Measurements from ENCODE around the gene ACTN2. TPM values are rescaled to one million over a fixed set of nuclear protein-coding genes. Genes with fewer than 3 reads are reported as not detected.

Gene ACTN2
- total RNA-seq, 4 donors from 2014 or later: 7.5 to 16.2 (median 10.3) TPM

DNA sequence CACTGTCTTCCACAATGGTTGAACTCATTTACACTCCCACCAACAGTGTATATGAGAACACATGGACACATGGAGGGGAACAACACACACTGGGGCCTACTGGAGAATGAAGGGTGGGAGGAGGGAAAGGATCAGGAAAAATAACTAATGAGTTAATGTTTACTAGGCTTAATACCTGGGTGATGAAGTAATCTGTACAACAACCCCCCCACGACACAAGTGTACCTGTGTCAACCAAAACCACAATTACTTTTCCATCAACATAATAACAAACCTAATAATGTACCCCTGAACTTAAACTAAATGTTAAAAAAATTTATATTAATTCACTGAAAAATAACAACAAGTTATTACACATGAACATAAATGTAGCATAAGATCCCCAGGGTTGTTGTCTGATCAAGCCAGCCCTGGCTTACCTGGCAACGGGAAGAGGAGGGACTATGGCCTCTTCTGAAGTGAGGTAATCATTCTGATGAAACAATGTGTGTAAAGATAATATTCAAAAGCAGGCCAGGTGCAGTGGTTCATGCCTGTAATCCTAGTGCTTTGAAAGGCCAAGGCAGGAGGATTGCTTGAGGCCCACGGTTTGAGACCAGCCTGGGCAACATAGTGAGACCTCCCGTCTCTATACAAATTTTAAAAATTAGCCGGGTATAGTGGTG lies 41.2 kb upstream of the ACTN2 start:
- H3K36me3 ChIP-seq: no peaks in the 10 kb centered on the region
- H3K4me1 ChIP-seq: peaks cover 0 to 1% (median under 1%) of the 10 kb centered on the region in 4 donors
- intact Hi-C loops (cut with DNase I): no loop called here
- DNase-seq (ENCODE audit: extremely low spot score): no peak
- TF ChIP-seq POLR2AphosphoS5 (IDR thresholded peaks at IDR 0.05) (no peak), EP300 (IDR thresholded peaks at IDR 0.05) (no peak), POLR2A (IDR thresholded peaks at IDR 0.05; ENCODE audit: low read depth) (no peak)
- no peaks in the 10 kb centered on the region for H3K27me3 ChIP-seq
- no peak overlapping the region for H3K4me3 ChIP-seq
- 82% methylated on average over 5 of the region's 5 CpGs for WGBS
- no peaks in the 10 kb centered on the region for H3K9me3 ChIP-seq
- no peak overlapping the region for H3K27ac ChIP-seq (replicated peaks in 1 of 4)

- intact Hi-C loops (cut with DNase I): no loop called here
- TF ChIP-seq POLR2AphosphoS5 (IDR thresholded peaks at IDR 0.05) (no peak), POLR2A (IDR thresholded peaks at IDR 0.05; ENCODE audit: low read depth) (no peak), EP300 (IDR thresholded peaks at IDR 0.05) (no peak)
- TF ChIP-seq, protein P1, sequence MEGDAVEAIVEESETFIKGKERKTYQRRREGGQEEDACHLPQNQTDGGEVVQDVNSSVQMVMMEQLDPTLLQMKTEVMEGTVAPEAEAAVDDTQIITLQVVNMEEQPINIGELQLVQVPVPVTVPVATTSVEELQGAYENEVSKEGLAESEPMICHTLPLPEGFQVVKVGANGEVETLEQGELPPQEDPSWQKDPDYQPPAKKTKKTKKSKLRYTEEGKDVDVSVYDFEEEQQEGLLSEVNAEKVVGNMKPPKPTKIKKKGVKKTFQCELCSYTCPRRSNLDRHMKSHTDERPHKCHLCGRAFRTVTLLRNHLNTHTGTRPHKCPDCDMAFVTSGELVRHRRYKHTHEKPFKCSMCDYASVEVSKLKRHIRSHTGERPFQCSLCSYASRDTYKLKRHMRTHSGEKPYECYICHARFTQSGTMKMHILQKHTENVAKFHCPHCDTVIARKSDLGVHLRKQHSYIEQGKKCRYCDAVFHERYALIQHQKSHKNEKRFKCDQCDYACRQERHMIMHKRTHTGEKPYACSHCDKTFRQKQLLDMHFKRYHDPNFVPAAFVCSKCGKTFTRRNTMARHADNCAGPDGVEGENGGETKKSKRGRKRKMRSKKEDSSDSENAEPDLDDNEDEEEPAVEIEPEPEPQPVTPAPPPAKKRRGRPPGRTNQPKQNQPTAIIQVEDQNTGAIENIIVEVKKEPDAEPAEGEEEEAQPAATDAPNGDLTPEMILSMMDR (IDR thresholded peaks at IDR 0.05): no peak
- Histone ChIP-seq H3K4me3 (no peak overlapping the region), H3K27me3 (peaks cover 0 to 3% (median 0%) of the 10 kb centered on the region in 4 donors), H3K27ac (replicated peaks in 1 of 4) (no peak overlapping the region), H3K9me3 (no peaks in the 10 kb centered on the region), H3K36me3 (no peaks in the 10 kb centered on the region), H3K4me1 (no peaks in the 10 kb centered on the region)
- no peak for DNase-seq (ENCODE audit: extremely low spot score)
- WGBS: 75% methylated on average over 1 of the region's 1 CpG
These were observed 31.8 kb upstream of the ACTN2 start for GRCh38 chr1:236654511-236654910.

DNA sequence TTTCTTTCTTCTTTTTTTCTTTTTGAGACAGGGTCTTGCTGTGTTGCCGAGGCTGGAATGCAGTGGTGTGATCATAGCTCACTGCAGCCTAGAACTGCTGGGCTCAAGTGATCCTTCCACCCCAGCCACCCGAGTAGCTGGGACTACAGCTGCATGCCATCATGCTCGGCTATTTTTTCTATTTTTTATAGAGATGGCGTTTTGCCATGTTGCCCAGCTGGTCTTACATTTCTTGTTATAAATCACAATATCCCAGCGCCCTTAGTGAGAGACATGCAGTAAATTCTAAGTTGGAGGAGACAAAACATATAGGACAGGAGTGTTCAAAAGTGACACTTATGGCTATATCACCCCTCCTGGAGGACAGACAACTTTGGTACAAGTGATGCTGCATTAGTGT lies 31.3 kb upstream of the ACTN2 start:
- Histone ChIP-seq H3K27ac (replicated peaks in 1 of 4) (no peak overlapping the region), H3K36me3 (no peaks in the 10 kb centered on the region), H3K9me3 (no peaks in the 10 kb centered on the region), H3K4me1 (no peaks in the 10 kb centered on the region), H3K4me3 (no peak overlapping the region), H3K27me3 (peaks cover 0 to 3% (median 0%) of the 10 kb centered on the region in 4 donors)
- DNase-seq (ENCODE audit: extremely low spot score): no peak
- TF ChIP-seq POLR2AphosphoS5 (IDR thresholded peaks at IDR 0.05): no peak
- no peak for TF ChIP-seq EP300 (IDR thresholded peaks at IDR 0.05)
- TF ChIP-seq, protein P1 (IDR thresholded peaks at IDR 0.05): no peak
- TF ChIP-seq POLR2A (IDR thresholded peaks at IDR 0.05; ENCODE audit: low read depth): no peak
- WGBS: 20% methylated on average over 5 of the region's 5 CpGs
- intact Hi-C loops (cut with DNase I): no loop called here

DNA sequence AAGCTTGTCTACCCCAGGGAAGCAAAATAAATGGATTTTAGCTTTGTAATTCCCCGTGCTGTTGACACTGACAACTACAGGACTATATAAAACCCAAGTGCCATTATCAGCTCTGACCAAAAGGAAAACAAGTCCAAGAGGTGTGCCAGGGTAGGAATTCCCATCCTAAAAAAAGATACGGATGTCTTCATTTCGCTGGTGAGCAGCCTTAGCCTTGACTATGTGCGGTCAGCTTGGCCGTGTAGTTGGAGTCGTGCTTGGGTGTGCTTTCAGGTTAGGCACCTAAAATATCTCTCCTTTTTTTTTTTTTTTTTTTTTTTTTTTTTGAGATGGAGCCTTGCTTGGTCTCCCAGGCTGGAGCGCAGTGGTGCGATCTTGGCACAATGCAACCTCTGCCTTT lies 28.9 kb upstream of the ACTN2 start:
- no peak for DNase-seq (ENCODE audit: extremely low spot score)
- peaks cover 0 to 4% (median 0%) of the 10 kb centered on the region in 4 donors for H3K4me1 ChIP-seq
- no peaks in the 10 kb centered on the region for H3K9me3 ChIP-seq
- no peak overlapping the region for H3K27ac ChIP-seq (replicated peaks in 1 of 4)
- intact Hi-C loops (cut with DNase I): no loop called here
- 85% methylated on average over 8 of the region's 8 CpGs for WGBS
- no peak overlapping the region for H3K4me3 ChIP-seq
- H3K27me3 ChIP-seq: peaks cover 0 to 3% (median 0%) of the 10 kb centered on the region in 4 donors
- no peaks in the 10 kb centered on the region for H3K36me3 ChIP-seq
- no peak for TF ChIP-seq POLR2A (IDR thresholded peaks at IDR 0.05; ENCODE audit: low read depth)
- no peak for TF ChIP-seq POLR2AphosphoS5 (IDR thresholded peaks at IDR 0.05)
- TF ChIP-seq EP300 (IDR thresholded peaks at IDR 0.05): no peak
- TF ChIP-seq, protein P1 (IDR thresholded peaks at IDR 0.05): no peak

- intact Hi-C loops (cut with DNase I): no loop called here
- WGBS: 77% methylated on average over 12 of the region's 12 CpGs
These were observed 26.3 kb upstream of the ACTN2 start for GRCh38 chr1:236659792-236660587.

More at GRCh38 chr1:236659792-236660587, 26.3 kb upstream of the ACTN2 start:
- H3K27ac ChIP-seq (replicated peaks in 1 of 4): no peak overlapping the region
- H3K4me3 ChIP-seq: no peak overlapping the region
- peaks cover 0 to 3% (median 0%) of the 10 kb centered on the region in 4 donors for H3K27me3 ChIP-seq
- H3K36me3 ChIP-seq: no peaks in the 10 kb centered on the region
- peaks cover 0 to 4% (median 0%) of the 10 kb centered on the region in 4 donors for H3K4me1 ChIP-seq
- TF ChIP-seq POLR2A (IDR thresholded peaks at IDR 0.05; ENCODE audit: low read depth): no peak
- no peak for TF ChIP-seq POLR2AphosphoS5 (IDR thresholded peaks at IDR 0.05)
- no peak for TF ChIP-seq EP300 (IDR thresholded peaks at IDR 0.05)
- TF ChIP-seq, protein P1 (IDR thresholded peaks at IDR 0.05): no peak
- no peak for DNase-seq (ENCODE audit: extremely low spot score)
- no peaks in the 10 kb centered on the region for H3K9me3 ChIP-seq
